C4-2B (cell line): ENCODE results near the gene PAX1.

ENCODE experiments used
- CTCF ChIP-seq: fragments of 450-650 bp; conservative IDR thresholded peaks from 2 replicates; pipeline ENCODE4 v1.5.1; 2017; ENCODE audit warnings: mild to moderate bottlenecking
- ZFX ChIP-seq: fragments of 450-650 bp; IDR thresholded peaks from 2 replicates; pipeline ENCODE4 v1.6.1; 2017

- TF ChIP-seq CTCF (no peak), ZFX (no peak)
Measured at GRCh38 chr20:21663465-21663864, 42.0 kb upstream of the PAX1 start.
